ENCODE results near the gene FMO2.

DNA sequence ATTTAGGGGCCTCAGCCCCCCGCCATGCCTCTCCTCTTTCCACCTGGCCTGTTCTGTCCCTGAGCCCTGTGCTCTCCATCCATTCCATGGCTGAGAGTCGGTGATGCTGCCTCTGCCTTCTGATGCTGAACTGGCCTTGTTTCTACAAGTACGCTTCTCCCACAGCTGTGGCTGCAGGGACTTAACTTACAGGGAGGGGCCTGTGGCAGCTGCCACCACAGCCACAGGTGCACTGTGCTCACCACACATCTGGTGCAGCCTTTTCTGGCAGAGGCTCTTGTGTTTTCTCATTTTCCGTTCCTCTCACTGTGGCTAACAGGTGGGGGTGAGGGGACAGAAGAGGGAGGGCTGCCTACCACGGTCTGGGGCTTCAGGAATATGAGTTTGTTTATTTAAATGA lies 67.4 kb downstream of the FMO2 start:
- TF ChIP-seq EZH2 (IDR thresholded peaks at IDR 0.05; ENCODE audit: insufficient read depth, poor library complexity, severe bottlenecking) (no peak), EZH2phosphoT487 (IDR thresholded peaks at IDR 0.05; ENCODE audit: insufficient read depth, low read depth) (no peak)

Data from GM23248 (cell line).